Mucosa of rectum (tissue), 2 donors: ENCODE results near the gene SCARB1.
A peak's percentile ranks its signal among the peaks of the same experiment; 100 is the strongest.

ENCODE experiments used
- H3K27ac ChIP-seq, 2 donors: one replicate each; pipeline ENCODE4 v1.7.0; 2013; ENCODE audit warnings: inconsistent platforms in 2 of 2, low read depth in 2 of 2, low read length in 2 of 2
- H3K27me3 ChIP-seq, 2 donors: one replicate each; pipeline ENCODE4 v1.7.0; 2013; ENCODE audit warnings: low read length in 2 of 2; ENCODE audit not compliant: control insufficient read depth in 2 of 2, insufficient read depth in 2 of 2
- H3K36me3 ChIP-seq, 2 donors: one replicate each; pipeline ENCODE4 v1.7.0; 2013; ENCODE audit warnings: low read length in 2 of 2; ENCODE audit not compliant: control insufficient read depth in 2 of 2, insufficient read depth in 2 of 2
- H3K4me1 ChIP-seq, 2 donors: one replicate each; pipeline ENCODE4 v1.7.0; 2013; ENCODE audit warnings: low read length in 2 of 2, mild to moderate bottlenecking in 1 of 2; ENCODE audit not compliant: control insufficient read depth in 2 of 2, insufficient read depth in 2 of 2
- H3K4me3 ChIP-seq, 2 donors: one replicate each; pipeline ENCODE4 v1.7.0; 2013; ENCODE audit warnings: low read length in 2 of 2
- H3K9ac ChIP-seq, 2 donors: one replicate each; pipeline ENCODE4 v1.7.0; 2013; ENCODE audit warnings: low read length in 2 of 2, low read depth in 1 of 2, mild to moderate bottlenecking in 1 of 2
- H3K9me3 ChIP-seq, 2 donors: one replicate each; pipeline ENCODE4 v1.7.0; 2013; ENCODE audit warnings: low read length in 2 of 2; ENCODE audit not compliant: control insufficient read depth in 2 of 2
- donor health status: healthy.
- donor health status: Normal muscosa, but diverticular disease.

The SCARB1 gene

DNA sequence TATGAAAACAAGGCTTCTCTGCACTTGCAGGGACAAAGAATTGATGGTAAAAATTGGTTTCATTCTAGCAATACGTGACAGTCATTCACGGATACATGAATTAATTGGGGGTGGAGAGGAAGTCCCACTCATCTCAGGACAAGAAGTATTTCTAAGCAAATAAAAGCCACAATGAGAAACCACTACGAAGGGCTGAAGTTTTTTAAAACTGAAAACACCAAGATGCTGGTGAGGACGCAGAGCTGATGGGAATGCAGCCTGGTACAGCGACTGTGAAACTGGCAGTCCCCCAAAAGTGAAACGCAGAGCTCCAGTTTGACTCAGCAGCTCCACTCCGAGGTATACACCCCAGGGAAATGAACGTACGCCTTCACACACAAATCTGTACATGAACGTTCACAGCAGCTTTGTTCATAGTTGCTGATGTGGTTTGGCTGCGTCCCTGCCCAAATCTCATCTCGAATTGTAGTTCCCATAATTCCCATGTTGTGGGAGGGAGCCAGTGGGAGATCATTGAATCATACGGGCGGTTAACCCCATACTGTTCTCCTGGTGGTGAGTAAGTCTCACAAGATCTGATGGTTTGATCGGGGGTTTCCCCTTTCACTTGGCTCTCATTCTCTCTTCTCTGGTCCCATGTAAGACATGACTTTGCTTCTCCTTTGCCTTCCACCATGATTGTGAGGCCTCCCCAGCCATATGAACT is 89.0 kb downstream of the SCARB1 start:
- Histone ChIP-seq H3K36me3 (no peaks in the 10 kb centered on the region), H3K27ac (peak overlapping the region; percentile 1 to 3), H3K9ac (peak overlapping the region in 1 of 2 donors; percentile 35), H3K4me1 (peaks cover 3 to 6% of the 10 kb centered on the region in 2 donors), H3K27me3 (no peaks in the 10 kb centered on the region), H3K9me3 (no peaks in the 10 kb centered on the region), H3K4me3 (peak overlapping the region in 1 of 2 donors; percentile 53)

DNA sequence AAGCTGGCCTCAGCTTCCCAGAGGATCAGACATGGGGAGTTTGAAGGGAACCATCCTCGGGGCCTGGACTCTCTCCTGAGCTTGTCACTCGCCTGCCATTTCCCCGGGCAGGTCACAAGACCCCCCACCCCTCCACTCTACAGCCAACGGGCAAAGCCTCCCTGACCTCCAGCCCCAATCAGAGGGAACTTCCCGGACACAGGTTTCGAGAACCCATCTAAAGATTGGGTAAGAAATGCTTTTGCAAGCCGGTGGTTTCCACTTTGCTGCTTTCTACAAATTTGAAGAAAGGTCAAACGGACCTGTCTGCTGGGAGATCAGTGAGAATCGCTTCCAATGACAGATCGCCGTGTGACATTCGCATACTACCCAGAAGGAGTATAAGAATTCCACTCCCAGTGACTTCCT is 89.6 kb downstream of the SCARB1 start:
- Histone ChIP-seq H3K27me3 (no peaks in the 10 kb centered on the region), H3K4me3 (peak overlapping the region in 1 of 2 donors; percentile 53), H3K4me1 (peaks cover 3 to 6% of the 10 kb centered on the region in 2 donors), H3K27ac (no peak overlapping the region), H3K36me3 (no peaks in the 10 kb centered on the region), H3K9ac (no peak overlapping the region), H3K9me3 (no peaks in the 10 kb centered on the region)

DNA sequence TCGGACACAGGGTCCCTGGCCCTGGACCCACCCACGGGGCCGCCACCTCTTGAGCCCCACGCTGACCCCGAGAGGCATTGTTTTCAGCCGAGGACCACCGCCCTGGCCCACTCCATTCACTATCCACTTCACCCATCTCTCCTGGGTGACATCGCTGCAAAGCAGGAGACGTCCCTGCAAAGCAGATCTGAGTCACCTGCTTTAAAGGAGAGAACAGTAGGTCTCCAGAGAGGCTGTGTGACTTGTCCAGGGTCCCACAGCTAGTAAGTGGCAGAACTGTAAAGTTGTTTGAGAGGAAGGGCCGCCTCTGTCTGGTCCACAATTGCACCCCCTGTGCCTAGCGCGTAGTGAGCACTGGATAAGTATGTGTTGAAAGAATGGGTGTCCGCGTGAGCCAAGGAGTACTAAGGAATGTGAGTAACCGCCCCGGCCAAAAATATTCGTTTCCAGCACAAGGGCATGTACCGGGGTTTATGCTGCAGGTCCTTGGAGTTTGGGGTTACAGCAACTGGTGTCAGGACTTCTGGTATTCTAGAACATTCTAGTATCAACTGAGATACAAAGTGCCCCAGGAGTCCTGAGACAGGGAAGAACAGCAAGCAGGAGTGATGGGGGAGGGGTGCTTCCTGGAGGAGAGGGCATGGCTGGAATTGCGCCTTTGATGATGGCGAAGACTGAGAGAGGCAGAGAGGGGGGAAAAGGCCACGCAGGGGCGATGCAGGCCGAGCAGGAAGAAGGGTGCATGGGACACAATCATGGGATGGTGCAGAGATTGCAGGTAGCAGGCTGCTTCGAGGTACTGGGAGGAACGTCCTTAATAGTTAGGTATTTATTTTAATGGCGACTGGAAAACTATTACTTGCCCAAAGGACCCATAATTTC is 91.1 kb downstream of the SCARB1 start:
- no peak overlapping the region for H3K9ac ChIP-seq
- no peaks in the 10 kb centered on the region for H3K9me3 ChIP-seq
- no peak overlapping the region for H3K4me3 ChIP-seq
- H3K27me3 ChIP-seq: no peaks in the 10 kb centered on the region
- no peak overlapping the region for H3K27ac ChIP-seq
- peaks cover 3 to 6% of the 10 kb centered on the region in 2 donors for H3K4me1 ChIP-seq
- H3K36me3 ChIP-seq: no peaks in the 10 kb centered on the region

DNA sequence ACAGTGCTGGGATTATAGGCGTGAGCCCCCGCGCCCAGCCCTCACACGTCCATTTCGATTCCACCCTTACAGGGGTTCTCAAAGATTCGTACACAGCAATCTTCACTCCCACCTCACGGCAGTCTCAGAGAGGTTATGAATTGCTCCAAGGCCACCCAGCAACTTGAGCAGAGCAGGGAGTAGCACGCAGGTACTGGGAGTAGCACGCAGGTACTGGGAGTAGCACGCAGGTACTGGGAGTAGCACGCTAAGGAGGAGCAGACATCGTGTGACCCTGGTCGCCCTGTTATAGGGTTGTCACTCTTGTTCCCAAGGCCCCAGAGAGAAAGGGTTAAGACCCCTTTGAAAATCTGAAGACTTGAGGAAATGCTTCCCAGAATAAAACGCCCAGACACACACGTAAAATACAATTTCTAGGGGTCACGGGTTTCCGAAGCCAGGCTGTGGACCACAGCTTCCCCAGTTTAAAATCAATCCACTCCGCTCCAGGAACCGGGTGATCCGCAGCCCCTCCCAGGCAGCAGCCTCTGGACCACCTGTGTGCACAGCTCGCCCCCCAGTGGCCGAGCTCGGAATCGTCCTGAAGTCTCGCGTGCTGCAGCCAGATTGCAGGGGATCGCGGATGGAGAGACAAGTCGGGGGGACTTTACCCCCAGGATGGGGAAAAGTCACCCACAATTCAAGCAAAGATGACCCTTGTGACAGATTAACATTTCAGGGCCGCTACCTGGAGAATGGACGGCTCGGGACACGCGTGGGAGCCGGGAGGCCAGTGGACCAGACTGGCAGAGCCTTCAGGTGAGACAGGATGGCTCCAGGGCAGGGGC is 92.0 kb downstream of the SCARB1 start:
- Histone ChIP-seq H3K27me3 (no peaks in the 10 kb centered on the region), H3K9me3 (no peaks in the 10 kb centered on the region), H3K4me3 (no peak overlapping the region), H3K27ac (no peak overlapping the region), H3K4me1 (peaks cover 8 to 9% of the 10 kb centered on the region in 2 donors), H3K36me3 (no peaks in the 10 kb centered on the region), H3K9ac (no peak overlapping the region)

DNA sequence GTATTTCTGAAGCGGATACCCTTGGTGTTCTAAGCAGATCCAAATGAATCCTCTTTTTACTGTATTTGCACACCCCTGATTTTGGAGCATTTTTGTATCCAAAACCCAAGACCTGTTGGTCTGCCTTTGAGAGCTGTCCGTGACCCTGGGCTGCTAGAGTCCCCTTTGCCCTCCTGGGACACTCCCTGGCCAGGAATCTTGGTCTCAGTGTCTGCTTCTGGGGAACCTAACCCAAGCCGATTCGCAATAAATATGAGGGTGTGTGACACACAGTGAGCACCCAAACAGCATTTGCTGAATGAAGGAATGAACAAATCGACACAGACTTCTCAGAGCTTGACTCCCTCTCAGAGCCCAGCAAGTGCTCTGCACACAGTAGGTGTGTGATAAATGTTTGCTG is 92.9 kb downstream of the SCARB1 start:
- H3K27ac ChIP-seq: no peak overlapping the region
- no peaks in the 10 kb centered on the region for H3K36me3 ChIP-seq
- H3K27me3 ChIP-seq: no peaks in the 10 kb centered on the region
- H3K4me1 ChIP-seq: peaks cover 8 to 9% of the 10 kb centered on the region in 2 donors
- H3K9me3 ChIP-seq: no peaks in the 10 kb centered on the region
- H3K9ac ChIP-seq: no peak overlapping the region
- H3K4me3 ChIP-seq: no peak overlapping the region

DNA sequence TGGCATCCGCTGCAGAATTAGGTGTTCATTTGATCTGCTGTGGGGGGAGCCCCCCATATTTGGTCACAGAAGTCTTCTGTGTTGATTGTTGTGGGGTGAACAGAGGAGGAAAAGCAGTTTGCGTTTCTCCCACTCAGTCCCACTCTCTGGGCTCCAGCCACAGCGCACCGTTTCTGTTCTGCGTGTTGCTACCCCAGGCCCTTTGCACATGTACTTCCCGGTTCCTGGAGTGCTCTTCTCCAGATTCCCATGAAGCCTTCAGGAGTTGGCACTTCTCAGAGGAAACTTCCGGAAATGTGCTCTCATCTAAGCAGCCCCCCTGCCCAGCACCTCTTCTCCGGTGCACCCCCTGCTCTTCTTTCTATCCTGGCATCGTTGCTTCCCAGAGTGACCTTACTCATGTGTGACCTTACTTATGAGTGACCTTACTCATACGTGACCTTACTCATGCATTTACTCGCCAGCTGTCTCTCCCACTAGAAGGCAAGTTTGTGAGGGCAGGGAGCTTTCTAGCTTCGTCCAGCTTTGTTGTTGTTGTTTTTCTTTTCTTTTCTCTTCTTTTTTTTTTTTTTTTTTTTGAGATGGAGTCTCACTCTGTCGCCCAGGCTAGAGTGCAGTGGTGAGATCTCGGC is 93.7 kb downstream of the SCARB1 start:
- no peak overlapping the region for H3K4me3 ChIP-seq
- no peaks in the 10 kb centered on the region for H3K36me3 ChIP-seq
- H3K27me3 ChIP-seq: no peaks in the 10 kb centered on the region
- peaks cover 8 to 13% of the 10 kb centered on the region in 2 donors for H3K4me1 ChIP-seq
- no peak overlapping the region for H3K9ac ChIP-seq
- H3K9me3 ChIP-seq: no peaks in the 10 kb centered on the region
- H3K27ac ChIP-seq: no peak overlapping the region

DNA sequence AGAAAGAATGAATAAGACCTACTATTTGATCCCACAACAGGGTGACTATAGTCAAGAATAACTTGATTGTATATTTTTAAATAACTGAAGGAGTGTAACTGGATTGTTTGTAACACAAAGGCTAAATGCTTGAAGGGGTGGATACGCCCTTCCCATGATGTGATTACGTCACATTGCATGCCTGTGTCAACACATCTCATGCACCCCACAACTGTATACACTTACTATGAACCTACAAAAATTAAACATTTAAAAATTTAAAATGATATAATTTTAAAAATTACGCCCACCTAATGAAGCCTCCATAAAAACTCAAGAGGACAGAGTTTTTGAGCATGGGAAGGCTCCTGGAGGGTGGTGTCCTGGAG is 94.5 kb downstream of the SCARB1 start:
- H3K9ac ChIP-seq: no peak overlapping the region
- H3K27me3 ChIP-seq: no peaks in the 10 kb centered on the region
- H3K9me3 ChIP-seq: peaks cover 0 to 2% of the 10 kb centered on the region in 2 donors
- peaks cover 8 to 11% of the 10 kb centered on the region in 2 donors for H3K4me1 ChIP-seq
- H3K4me3 ChIP-seq: no peak overlapping the region
- H3K27ac ChIP-seq: no peak overlapping the region
- H3K36me3 ChIP-seq: no peaks in the 10 kb centered on the region

DNA sequence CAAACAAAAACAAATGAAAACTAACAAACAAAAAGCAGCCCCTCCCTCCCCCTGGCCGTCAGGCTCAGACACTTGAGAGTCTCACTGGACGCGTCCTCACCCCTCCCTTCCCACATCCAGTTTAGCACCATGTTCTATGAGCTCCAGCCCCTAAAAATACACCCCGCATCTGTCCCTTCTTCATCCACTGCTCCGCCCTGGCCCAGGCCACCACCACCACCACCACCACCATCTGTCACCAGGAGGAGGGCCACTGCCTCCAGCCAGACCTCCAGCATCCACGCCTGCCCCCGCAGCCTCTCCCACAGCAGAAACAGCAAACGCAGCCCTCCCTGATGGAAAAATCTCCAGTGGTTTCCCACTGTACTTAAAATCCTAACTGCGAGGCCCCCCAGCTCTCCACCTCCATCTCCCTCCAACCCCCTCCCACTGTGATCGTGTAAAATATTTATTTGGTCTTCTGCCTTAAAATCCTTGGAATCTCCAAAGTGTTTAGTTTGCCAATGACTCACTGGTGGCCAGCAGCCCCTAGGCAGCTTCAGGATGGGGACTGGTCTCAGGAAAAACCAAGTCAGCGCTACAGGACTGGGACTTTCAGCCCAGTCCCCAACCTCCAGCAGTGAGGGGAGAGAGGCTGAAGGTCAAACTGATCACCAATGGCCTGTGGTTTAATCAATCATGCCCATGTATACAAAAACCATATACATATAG is 95.1 kb downstream of the SCARB1 start:
- no peaks in the 10 kb centered on the region for H3K36me3 ChIP-seq
- no peak overlapping the region for H3K9ac ChIP-seq
- no peaks in the 10 kb centered on the region for H3K27me3 ChIP-seq
- no peak overlapping the region for H3K27ac ChIP-seq
- no peak overlapping the region for H3K4me3 ChIP-seq
- peaks cover 0 to 2% of the 10 kb centered on the region in 2 donors for H3K9me3 ChIP-seq
- H3K4me1 ChIP-seq: peaks cover 8 to 11% of the 10 kb centered on the region in 2 donors

DNA sequence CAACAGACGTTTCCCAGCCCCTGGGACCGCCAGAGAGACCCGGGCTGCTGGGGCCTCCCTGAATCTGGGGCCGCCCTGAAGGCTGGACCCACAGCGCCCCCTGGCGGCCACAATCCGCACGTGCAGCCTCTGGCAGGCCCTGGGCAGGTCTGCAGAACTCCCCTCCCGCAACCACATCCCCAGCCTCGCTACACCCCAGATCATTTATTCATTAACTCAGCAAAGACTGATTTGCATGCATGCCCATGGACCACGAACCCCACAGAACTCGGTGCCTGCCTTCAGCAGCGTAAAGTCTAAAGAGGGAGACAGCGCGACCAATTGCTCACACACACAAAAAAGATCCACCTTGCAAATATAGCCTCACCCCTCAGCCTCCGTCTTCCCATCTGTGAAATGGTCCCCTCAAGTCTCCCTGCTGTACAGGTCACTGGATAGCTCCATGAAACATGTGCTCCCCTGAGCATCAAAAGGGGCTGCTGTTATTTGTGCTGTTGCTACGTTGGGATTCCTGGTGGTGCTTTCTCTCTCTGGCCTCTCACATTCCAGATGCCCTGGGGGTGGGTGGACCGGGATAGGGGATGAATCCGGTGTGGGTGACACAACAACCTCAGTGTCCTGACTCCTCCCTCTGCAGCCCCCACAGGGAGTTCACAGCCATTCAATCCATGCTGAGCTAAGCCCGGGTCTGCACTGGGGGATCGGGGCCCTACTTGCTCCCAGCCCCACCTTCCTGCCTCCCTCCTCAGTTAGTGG is 96.4 kb downstream of the SCARB1 start:
- no peak overlapping the region for H3K4me3 ChIP-seq
- H3K27ac ChIP-seq: peak overlapping the region in 1 of 2 donors; percentile 13
- H3K9me3 ChIP-seq: peaks cover 0 to 2% of the 10 kb centered on the region in 2 donors
- no peaks in the 10 kb centered on the region for H3K27me3 ChIP-seq
- no peak overlapping the region for H3K9ac ChIP-seq
- H3K36me3 ChIP-seq: no peaks in the 10 kb centered on the region
- H3K4me1 ChIP-seq: peaks cover 8 to 11% of the 10 kb centered on the region in 2 donors
